Neural progenitor cell (in vitro differentiated cells): ENCODE results near the gene TP53BP1. TPM values are rescaled to one million over a fixed set of nuclear protein-coding genes. Genes with fewer than 3 reads are reported as not detected.

Experiments
- DNase-seq: peaks from one replicate; pipeline ENCODE4 v3.0.0-alpha.2; 2016; ENCODE audit warnings: low spot score
- H2AFZ ChIP-seq: fragments of 200-600 bp; sonication (generic); replicated peaks from 2 replicates; pipeline ENCODE4 v1.6.1; 2016; ENCODE audit warnings: antibody characterized with exemption
- H3F3A ChIP-seq: fragments of 200-600 bp; sonication (generic); 2 replicates; pipeline ENCODE4 v1.6.1; 2016; ENCODE audit warnings: antibody characterized with exemption, low read depth
- H3K27ac ChIP-seq: fragments of 200-600 bp; sonication (generic); 2 replicates; pipeline ENCODE4 v1.5.1; 2016; ENCODE audit warnings: mild to moderate bottlenecking
- H3K27me3 ChIP-seq: fragments of 200-600 bp; sonication (generic); 2 replicates; pipeline ENCODE4 v1.6.1; 2016; ENCODE audit warnings: mild to moderate bottlenecking, moderate library complexity
- H3K36me3 ChIP-seq: fragments of 200-600 bp; sonication (generic); 2 replicates; pipeline ENCODE4 v1.5.1; 2016
- H3K4me1 ChIP-seq: fragments of 200-600 bp; sonication (generic); 2 replicates; pipeline ENCODE4 v1.6.1; 2016; ENCODE audit warnings: mixed run types
- H3K4me2 ChIP-seq: fragments of 200-600 bp; sonication (generic); 2 replicates; pipeline ENCODE4 v1.6.1; 2016
- H3K4me3 ChIP-seq: fragments of 200-600 bp; sonication (generic); 2 replicates; pipeline ENCODE4 v1.5.1; 2016
- H3K79me2 ChIP-seq: fragments of 200-600 bp; sonication (generic); 2 replicates; pipeline ENCODE4 v1.6.1; 2016; ENCODE audit warnings: low read depth
- H3K9ac ChIP-seq: fragments of 200-600 bp; sonication (generic); 2 replicates; pipeline ENCODE4 v1.6.1; 2016
- H3K9me3 ChIP-seq: fragments of 200-600 bp; sonication (generic); 2 replicates; pipeline ENCODE4 v1.5.1; 2016; ENCODE audit warnings: low read depth
- H4K20me1 ChIP-seq: fragments of 200-600 bp; sonication (generic); 2 replicates; pipeline ENCODE4 v1.6.1; 2016; ENCODE audit warnings: low read depth
- H3K27ac Mint-ChIP-seq: 3 replicates; pipeline ENCODE4 v1.8.0; 2021; ENCODE audit warnings: mixed read lengths
- H3K27me3 Mint-ChIP-seq: 2 replicates; pipeline ENCODE4 v1.8.0; 2022; ENCODE audit warnings: low read depth, mild to moderate bottlenecking, inconsistent platforms, moderate library complexity, mixed read lengths; ENCODE audit not compliant: insufficient read depth
- H3K36me3 Mint-ChIP-seq: 3 replicates; pipeline ENCODE4 v1.8.0; 2021; ENCODE audit warnings: mixed read lengths
- H3K4me1 Mint-ChIP-seq: 3 replicates; pipeline ENCODE4 v1.8.0; 2021; ENCODE audit warnings: mixed read lengths
- H3K4me3 Mint-ChIP-seq: 3 replicates; pipeline ENCODE4 v1.8.0; 2021; ENCODE audit warnings: mild to moderate bottlenecking, moderate library complexity, mixed read lengths
- H3K9me3 Mint-ChIP-seq: 3 replicates; pipeline ENCODE4 v1.8.0; 2020; ENCODE audit warnings: mixed read lengths
- EZH2 ChIP-seq: fragments of 200-600 bp; sonication (generic); IDR thresholded peaks from 2 replicates; pipeline ENCODE4 v1.6.1; 2017; ENCODE audit warnings: antibody characterized with exemption, mild to moderate bottlenecking, moderate library complexity
- EZH2phosphoT487 ChIP-seq: fragments of 200-600 bp; sonication (generic); IDR thresholded peaks from 2 replicates; pipeline ENCODE4 v1.6.1; 2017; ENCODE audit warnings: antibody characterized with exemption
- total RNA-seq: library from RNA; depleted of rRNA; stranded (reverse); fragments of >200 nt; gene quantifications from 2 replicates; pipeline ENCODE4 v1.2.3, GENCODE V29; 2015; ENCODE audit warnings: low replicate concordance
- TF ChIP-seq, protein P1 (sequence below): fragments of 200-600 bp; sonication (generic); IDR thresholded peaks from 2 replicates; pipeline ENCODE4 v1.5.1; 2017; ENCODE audit warnings: antibody characterized with exemption, mild to moderate bottlenecking

TP53BP1 gene
- total RNA-seq, 1 donor from 2014 or later, result 66.5 TPM

DNA sequence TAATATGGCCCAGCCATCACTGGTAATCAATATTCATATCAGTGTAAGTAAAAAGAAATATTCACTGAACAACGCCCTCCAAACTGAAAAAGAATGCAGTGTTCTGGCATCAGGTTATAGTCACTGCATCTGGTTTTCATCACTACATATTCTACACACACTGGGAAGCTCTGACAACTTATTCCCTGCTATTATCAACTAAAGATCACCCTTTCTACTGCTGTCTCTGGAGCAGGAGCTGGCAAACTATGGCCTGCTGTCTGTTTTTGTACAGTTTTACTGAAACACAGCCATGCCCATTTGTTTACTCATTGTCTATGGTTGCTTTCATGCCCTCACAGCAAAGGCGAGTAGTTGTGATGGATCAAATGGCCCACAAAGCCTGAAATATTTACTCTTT lies 86.8 kb downstream of the TP53BP1 start:
- H3K27me3 ChIP-seq, result no peaks in the 10 kb centered on the region
- peaks cover 58% of the 10 kb centered on the region for H3K36me3 Mint-ChIP-seq
- no peaks in the 10 kb centered on the region for H3K4me1 Mint-ChIP-seq
- H3K9me3 Mint-ChIP-seq, result no peaks in the 10 kb centered on the region
- no peak overlapping the region for H3K4me3 ChIP-seq
- H3K79me2 ChIP-seq, result no peaks in the 10 kb centered on the region
- peaks cover 2% of the 10 kb centered on the region for H3K27me3 Mint-ChIP-seq
- H3K27ac ChIP-seq, result no peak overlapping the region
- H2AFZ ChIP-seq, result no peak overlapping the region
- H3K36me3 ChIP-seq, result peaks cover 32% of the 10 kb centered on the region
- H3K4me3 Mint-ChIP-seq, result no peak overlapping the region
- H3K9ac ChIP-seq, result no peak overlapping the region
- H3F3A ChIP-seq, result peaks cover 13% of the 10 kb centered on the region
- H3K9me3 ChIP-seq, result no peaks in the 10 kb centered on the region
- DNase-seq, result no peak
- no peaks in the 10 kb centered on the region for H4K20me1 ChIP-seq
- no peaks in the 10 kb centered on the region for H3K4me1 ChIP-seq
- no peak overlapping the region for H3K4me2 ChIP-seq
- TF ChIP-seq, protein P1, sequence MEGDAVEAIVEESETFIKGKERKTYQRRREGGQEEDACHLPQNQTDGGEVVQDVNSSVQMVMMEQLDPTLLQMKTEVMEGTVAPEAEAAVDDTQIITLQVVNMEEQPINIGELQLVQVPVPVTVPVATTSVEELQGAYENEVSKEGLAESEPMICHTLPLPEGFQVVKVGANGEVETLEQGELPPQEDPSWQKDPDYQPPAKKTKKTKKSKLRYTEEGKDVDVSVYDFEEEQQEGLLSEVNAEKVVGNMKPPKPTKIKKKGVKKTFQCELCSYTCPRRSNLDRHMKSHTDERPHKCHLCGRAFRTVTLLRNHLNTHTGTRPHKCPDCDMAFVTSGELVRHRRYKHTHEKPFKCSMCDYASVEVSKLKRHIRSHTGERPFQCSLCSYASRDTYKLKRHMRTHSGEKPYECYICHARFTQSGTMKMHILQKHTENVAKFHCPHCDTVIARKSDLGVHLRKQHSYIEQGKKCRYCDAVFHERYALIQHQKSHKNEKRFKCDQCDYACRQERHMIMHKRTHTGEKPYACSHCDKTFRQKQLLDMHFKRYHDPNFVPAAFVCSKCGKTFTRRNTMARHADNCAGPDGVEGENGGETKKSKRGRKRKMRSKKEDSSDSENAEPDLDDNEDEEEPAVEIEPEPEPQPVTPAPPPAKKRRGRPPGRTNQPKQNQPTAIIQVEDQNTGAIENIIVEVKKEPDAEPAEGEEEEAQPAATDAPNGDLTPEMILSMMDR, result no peak
- TF ChIP-seq EZH2, result no peak
- no peak for TF ChIP-seq EZH2phosphoT487
- no peak overlapping the region for H3K27ac Mint-ChIP-seq

DNA sequence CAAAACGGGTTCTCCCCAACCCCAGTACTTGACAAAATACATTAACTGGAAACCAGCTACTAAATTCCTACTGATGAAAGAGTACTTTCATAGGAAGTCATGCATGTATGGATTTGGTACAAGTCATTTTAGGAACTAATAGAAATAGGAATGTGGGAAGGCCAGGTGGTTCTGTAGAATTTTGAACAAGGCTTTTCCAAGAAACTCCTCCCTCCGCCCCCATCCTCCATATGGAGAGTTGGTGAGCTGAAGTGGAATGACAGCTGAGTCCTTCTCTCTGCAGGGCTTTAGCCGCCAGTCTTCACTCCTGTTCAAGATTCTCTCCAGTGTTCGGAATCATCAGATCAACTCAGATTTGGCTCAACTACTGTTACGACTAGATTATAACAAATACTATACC lies 88.8 kb downstream of the TP53BP1 start:
- H3K4me3 ChIP-seq, result no peak overlapping the region
- H3K4me1 Mint-ChIP-seq, result no peaks in the 10 kb centered on the region
- no peak overlapping the region for H3K4me2 ChIP-seq
- TF ChIP-seq EZH2phosphoT487 (no peak), EZH2 (no peak)
- TF ChIP-seq, protein P1, result no peak
- peaks cover 28% of the 10 kb centered on the region for H3K36me3 ChIP-seq
- H3K4me3 Mint-ChIP-seq, result no peak overlapping the region
- H3K27ac Mint-ChIP-seq, result no peak overlapping the region
- no peaks in the 10 kb centered on the region for H3K27me3 ChIP-seq
- H3K9me3 ChIP-seq, result no peaks in the 10 kb centered on the region
- no peaks in the 10 kb centered on the region for H4K20me1 ChIP-seq
- no peak for DNase-seq
- H3K36me3 Mint-ChIP-seq, result peaks cover 50% of the 10 kb centered on the region
- no peaks in the 10 kb centered on the region for H3K9me3 Mint-ChIP-seq
- no peaks in the 10 kb centered on the region for H3K79me2 ChIP-seq
- H2AFZ ChIP-seq, result no peak overlapping the region
- no peaks in the 10 kb centered on the region for H3K4me1 ChIP-seq
- H3F3A ChIP-seq, result peaks cover 13% of the 10 kb centered on the region
- H3K9ac ChIP-seq, result no peak overlapping the region
- peaks cover 2% of the 10 kb centered on the region for H3K27me3 Mint-ChIP-seq
- no peak overlapping the region for H3K27ac ChIP-seq

DNA sequence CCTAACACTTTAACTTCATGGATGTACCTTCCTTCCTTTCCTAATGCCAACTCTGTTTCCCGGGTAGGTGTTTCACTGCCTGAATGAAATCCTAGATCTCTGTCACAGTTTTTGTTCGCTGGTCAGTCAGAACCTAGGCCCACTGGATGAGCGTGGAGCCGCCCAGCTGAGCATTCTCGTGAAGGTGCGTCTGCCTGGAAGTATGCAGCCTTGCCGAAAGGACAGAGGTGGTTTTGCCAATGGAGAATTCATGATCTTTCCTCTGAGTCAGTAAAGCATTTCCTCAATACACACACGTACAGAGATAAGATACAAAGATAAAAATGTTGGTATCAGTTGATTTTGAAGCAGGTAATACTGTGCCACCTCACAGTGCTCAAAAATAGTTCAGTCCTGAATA lies 89.3 kb downstream of the TP53BP1 start:
- Mint-ChIP-seq H3K4me3 (no peak overlapping the region), H3K27me3 (peaks cover 2% of the 10 kb centered on the region), H3K9me3 (no peaks in the 10 kb centered on the region), H3K36me3 (peaks cover 48% of the 10 kb centered on the region), H3K27ac (no peak overlapping the region), H3K4me1 (no peaks in the 10 kb centered on the region)
- Histone ChIP-seq H3K9ac (no peak overlapping the region), H3K4me2 (no peak overlapping the region), H4K20me1 (no peaks in the 10 kb centered on the region), H3K27ac (no peak overlapping the region), H3F3A (peaks cover 10% of the 10 kb centered on the region), H3K9me3 (no peaks in the 10 kb centered on the region), H3K27me3 (no peaks in the 10 kb centered on the region), H2AFZ (no peak overlapping the region), H3K4me1 (no peaks in the 10 kb centered on the region), H3K4me3 (no peak overlapping the region), H3K79me2 (no peaks in the 10 kb centered on the region), H3K36me3 (peaks cover 30% of the 10 kb centered on the region)
- DNase-seq, result no peak
- TF ChIP-seq, protein P1, result no peak
- TF ChIP-seq EZH2phosphoT487 (no peak), EZH2 (no peak)
